Body of pancreas (tissue), 4 donors: ENCODE data around the gene ARID5B. TPM values are rescaled to one million over a fixed set of nuclear protein-coding genes. Genes with fewer than 3 reads are reported as not detected.

ENCODE experiments used
- ATAC-seq: fragments of 150-250 bp; one replicate; pipeline ENCODE4 v1.9.1; 2016
- DNase-seq, 4 donors: peaks; one replicate each; pipeline ENCODE4 v3.0.0-alpha.2; 2019
- H3K27ac ChIP-seq, 4 donors: fragments of 200-600 bp; sonication (generic); 1 replicate in 3 of 4; 2 replicates in 1 of 4; pipeline versions ENCODE4 v1.5.1 to v1.6.1; 2016 to 2019; ENCODE audit warnings: mild to moderate bottlenecking in 1 of 4, mixed read lengths in 1 of 4, moderate library complexity in 1 of 4
- H3K27me3 ChIP-seq, 2 donors: fragments of 200-600 bp; sonication (generic); one replicate each; pipeline ENCODE4 v1.6.0; 2016; ENCODE audit warnings: mild to moderate bottlenecking in 1 of 2
- H3K36me3 ChIP-seq, 2 donors: fragments of 200-600 bp; sonication (generic); replicated peaks in 1 of 2; 2 replicates each; pipeline ENCODE4 v1.5.1; 2016; ENCODE audit warnings: low read depth in 2 of 2; ENCODE audit not compliant: insufficient read depth in 1 of 2
- H3K4me1 ChIP-seq: fragments of 200-600 bp; sonication (generic); one replicate; pipeline ENCODE4 v1.6.0; 2016
- H3K4me3 ChIP-seq, 2 donors: fragments of 200-600 bp; sonication (generic); 1 replicate in 1 of 2; 2 replicates in 1 of 2; pipeline ENCODE4 v1.5.1; 2016 to 2019
- H3K9me3 ChIP-seq, 3 donors: fragments of 200-600 bp; sonication (generic); 1 replicate in 2 of 3; 2 replicates in 1 of 3; pipeline ENCODE4 v1.5.1; 2016
- POLR2A ChIP-seq, 3 donors: fragments of 450-650 bp; IDR thresholded peaks; one replicate each; pipeline ENCODE4 v1.6.1; 2016; ENCODE audit warnings: antibody characterized with exemption in 3 of 3, mild to moderate bottlenecking in 2 of 3
- WGBS, 2 donors: methylation state at CpG; one replicate each; pipeline ENCODE4 v1.1.5; 2017; 5-methylcytosine and 5-hydroxymethylcytosine counted together
- intact Hi-C: fragments of 100-400 bp; cut with DNase I; formaldehyde crosslinking; loops from one replicate; pipeline ENCODE4 v1.15.1; 2023
- total RNA-seq, 2 donors: library from RNA; depleted of rRNA; stranded (reverse); fragments of >200 nt; gene quantifications; one replicate each; pipeline ENCODE4 v1.1.0, GENCODE V29; 2016
- TF ChIP-seq, protein P1 (sequence below), 7 experiments: fragments of 450-650 bp in 4 of 7; fragments of 200-600 bp in 3 of 7; sonication (generic) in 3 of 7; IDR thresholded peaks; one replicate each; pipeline ENCODE4 v1.5.1; 2016 to 2019; ENCODE audit warnings: antibody characterized with exemption in 7 of 7

ARID5B gene
- total RNA-seq, 2 donors from 2014 or later = 16.1 to 17.1 TPM

DNA sequence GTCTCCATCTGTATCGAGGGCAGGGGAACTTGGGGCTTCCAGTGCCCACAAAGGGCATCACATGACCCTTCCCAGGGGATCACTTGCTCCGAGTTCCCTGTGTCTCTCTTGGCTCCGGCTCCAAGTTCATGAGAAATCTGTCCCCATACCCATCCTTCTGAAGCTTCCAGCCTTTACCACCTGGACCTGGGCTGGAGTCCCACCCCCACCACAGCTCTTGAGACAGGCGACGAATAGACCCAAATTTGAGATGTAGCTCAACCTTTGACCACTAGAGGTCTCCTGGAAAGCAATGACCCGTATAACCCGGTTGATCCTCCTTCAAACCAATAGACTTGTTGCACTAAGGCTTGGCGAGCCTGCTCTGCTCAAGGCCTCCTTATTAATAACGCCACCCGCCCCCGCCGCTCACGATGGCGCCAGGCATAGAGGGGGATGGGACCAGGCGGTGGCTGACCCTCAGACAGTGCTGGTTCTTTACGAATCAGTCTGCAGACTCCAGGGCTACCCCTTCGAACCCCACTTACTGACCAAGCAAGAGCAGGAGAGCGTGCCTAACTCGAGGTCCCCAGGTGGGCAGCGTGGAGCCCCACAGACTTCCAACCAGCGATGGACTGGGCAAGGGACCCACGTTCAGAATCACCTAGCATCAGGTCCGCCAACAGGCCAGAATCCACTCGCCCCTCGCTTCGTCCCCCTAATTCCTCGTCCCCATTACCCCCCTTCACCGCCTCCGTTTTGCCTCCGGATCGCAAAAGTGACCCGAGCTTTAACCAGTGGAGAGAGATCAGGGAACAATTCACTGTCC lies 4.4 kb upstream of the ARID5B start:
- H3K27ac ChIP-seq = peak overlapping the region; percentile 70 to 84 (median 78)
- TF ChIP-seq, protein P1, sequence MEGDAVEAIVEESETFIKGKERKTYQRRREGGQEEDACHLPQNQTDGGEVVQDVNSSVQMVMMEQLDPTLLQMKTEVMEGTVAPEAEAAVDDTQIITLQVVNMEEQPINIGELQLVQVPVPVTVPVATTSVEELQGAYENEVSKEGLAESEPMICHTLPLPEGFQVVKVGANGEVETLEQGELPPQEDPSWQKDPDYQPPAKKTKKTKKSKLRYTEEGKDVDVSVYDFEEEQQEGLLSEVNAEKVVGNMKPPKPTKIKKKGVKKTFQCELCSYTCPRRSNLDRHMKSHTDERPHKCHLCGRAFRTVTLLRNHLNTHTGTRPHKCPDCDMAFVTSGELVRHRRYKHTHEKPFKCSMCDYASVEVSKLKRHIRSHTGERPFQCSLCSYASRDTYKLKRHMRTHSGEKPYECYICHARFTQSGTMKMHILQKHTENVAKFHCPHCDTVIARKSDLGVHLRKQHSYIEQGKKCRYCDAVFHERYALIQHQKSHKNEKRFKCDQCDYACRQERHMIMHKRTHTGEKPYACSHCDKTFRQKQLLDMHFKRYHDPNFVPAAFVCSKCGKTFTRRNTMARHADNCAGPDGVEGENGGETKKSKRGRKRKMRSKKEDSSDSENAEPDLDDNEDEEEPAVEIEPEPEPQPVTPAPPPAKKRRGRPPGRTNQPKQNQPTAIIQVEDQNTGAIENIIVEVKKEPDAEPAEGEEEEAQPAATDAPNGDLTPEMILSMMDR (IDR thresholded peaks at IDR 0.05) = peak; percentile 52 to 87 (median 84)
- TF ChIP-seq POLR2A (IDR thresholded peaks at IDR 0.05) = peak in 2 of 3 donors; percentile 60 to 67
- H3K9me3 ChIP-seq = no peaks in the 10 kb centered on the region
- intact Hi-C loops = no loop called here
- DNase-seq = peak; percentile 71 to 86 (median 81)
- peaks cover 29% of the 10 kb centered on the region for H3K4me1 ChIP-seq
- 8 to 9% methylated on average over 26 to 32 of the region's 32 CpGs for WGBS, 2 donors
- peak overlapping the region; percentile 4 to 5 for H3K4me3 ChIP-seq
- peak; percentile 90 for ATAC-seq
- H3K27me3 ChIP-seq = no peaks in the 10 kb centered on the region
- H3K36me3 ChIP-seq = no peaks in the 10 kb centered on the region

DNA sequence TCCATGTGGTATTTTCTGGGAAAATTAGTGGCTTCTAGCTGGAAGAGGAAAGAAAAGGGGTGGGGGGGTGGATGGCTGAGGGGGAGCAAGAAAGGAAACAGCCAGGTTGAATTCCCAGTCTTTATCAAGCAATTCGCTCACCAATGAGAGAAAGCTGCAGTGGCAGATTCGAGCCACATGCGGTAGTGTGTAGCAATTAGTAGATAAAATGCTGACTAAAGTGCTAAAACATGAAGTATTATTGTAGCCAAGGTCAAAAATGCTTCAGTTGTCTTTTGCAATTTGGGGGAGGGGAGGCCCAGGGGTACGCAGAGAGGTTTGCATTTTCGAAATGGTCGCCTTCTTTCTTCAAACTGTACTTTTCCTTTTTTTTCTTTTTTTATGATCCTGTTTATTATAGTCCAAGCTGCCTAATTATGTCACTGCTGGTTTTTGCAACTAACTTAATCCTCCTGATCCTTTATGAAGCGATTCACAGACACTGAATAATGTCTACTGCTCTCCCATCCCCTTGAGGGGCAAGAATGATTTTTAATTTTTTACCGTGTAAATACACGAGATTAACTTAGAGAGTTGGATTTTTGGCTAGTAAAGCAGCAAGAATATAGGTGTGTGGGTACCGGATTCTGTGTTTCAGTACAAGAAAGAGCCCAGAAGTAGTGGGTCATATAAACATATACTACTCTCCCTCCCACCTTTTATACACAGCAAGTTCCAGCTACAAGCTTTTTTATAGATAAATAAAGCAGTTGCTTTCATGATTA lies 3.6 kb upstream of the ARID5B start:
- DNase-seq (peak; percentile 58 to 84 (median 77)), ATAC-seq (peak; percentile 74)
- TF ChIP-seq POLR2A (IDR thresholded peaks at IDR 0.05) = no peak
- TF ChIP-seq, protein P1 (IDR thresholded peaks at IDR 0.05) = peak; percentile 21 to 69 (median 60)
- H3K4me1 ChIP-seq = peaks cover 29% of the 10 kb centered on the region
- peak overlapping the region; percentile 4 to 5 for H3K4me3 ChIP-seq
- H3K36me3 ChIP-seq = no peaks in the 10 kb centered on the region
- no peaks in the 10 kb centered on the region for H3K9me3 ChIP-seq
- H3K27ac ChIP-seq = peak overlapping the region; percentile 70 to 84 (median 78)
- intact Hi-C loops = no loop called here
- 13 to 22% methylated on average over 10 of the region's 10 CpGs for WGBS, 2 donors
- no peaks in the 10 kb centered on the region for H3K27me3 ChIP-seq

DNA sequence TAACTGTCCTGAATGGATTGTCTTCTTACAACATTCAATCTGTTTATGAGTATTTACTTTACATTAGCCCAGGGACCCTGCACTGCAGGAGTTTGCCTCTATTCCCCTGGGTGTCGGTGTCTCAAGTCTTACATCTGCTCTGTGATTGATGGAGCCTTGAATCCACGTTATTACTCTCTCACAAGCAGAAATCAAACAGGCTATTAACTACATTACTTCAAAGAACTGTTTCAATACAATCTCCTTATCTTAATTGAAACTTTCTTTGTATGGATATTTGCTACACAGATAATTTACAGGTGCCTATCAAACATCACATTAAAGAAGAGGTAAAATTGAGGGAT lies 3.1 kb upstream of the ARID5B start:
- 25% methylated on average over 2 of the region's 2 CpGs for WGBS, 2 donors
- intact Hi-C loops = no loop called here
- H3K27ac ChIP-seq = no peak overlapping the region

DNA sequence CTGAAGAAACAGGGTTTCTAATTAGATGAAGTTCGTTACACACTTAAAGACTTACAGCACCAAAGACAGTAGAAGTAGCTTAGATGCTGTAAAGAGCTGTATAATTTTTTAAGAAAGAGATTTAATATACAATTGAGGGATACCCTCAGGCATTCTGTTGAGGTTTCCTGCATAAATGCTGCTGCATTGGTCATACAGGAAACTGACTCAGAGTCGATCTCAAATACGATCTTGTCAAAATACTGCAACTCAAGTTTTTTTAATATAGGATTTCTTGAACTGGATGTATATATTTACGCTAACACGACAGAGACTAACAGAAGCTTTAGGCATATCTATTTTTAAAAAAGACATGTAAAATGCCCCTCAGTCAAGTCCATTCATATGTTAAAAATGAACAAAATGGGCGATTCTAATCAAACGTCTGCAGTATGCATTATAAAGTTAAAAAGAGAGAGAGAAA lies 2.4 kb upstream of the ARID5B start:
- no peak overlapping the region for H3K4me3 ChIP-seq
- ATAC-seq (no peak), DNase-seq (no peak)
- TF ChIP-seq POLR2A (IDR thresholded peaks at IDR 0.05) = no peak
- TF ChIP-seq, protein P1 (IDR thresholded peaks at IDR 0.05) = no peak
- WGBS, 2 donors = 61 to 67% methylated on average over 7 of the region's 7 CpGs
- H3K4me1 ChIP-seq = peaks cover 30% of the 10 kb centered on the region
- intact Hi-C loops = no loop called here
- H3K27me3 ChIP-seq = no peaks in the 10 kb centered on the region
- H3K36me3 ChIP-seq = no peaks in the 10 kb centered on the region
- H3K27ac ChIP-seq = peak overlapping the region in 1 of 4 donors; percentile 99
- no peaks in the 10 kb centered on the region for H3K9me3 ChIP-seq

More for the DNA sequence above, 3.1 kb upstream of the ARID5B start:
- Histone ChIP-seq H3K36me3 (no peaks in the 10 kb centered on the region), H3K4me1 (peaks cover 29% of the 10 kb centered on the region), H3K9me3 (no peaks in the 10 kb centered on the region), H3K4me3 (no peak overlapping the region), H3K27me3 (no peaks in the 10 kb centered on the region)
- TF ChIP-seq, protein P1 (IDR thresholded peaks at IDR 0.05) = no peak
- TF ChIP-seq POLR2A (IDR thresholded peaks at IDR 0.05) = no peak
- ATAC-seq (no peak), DNase-seq (no peak)
